Measurements from ENCODE around the gene PLK3.

DNA sequence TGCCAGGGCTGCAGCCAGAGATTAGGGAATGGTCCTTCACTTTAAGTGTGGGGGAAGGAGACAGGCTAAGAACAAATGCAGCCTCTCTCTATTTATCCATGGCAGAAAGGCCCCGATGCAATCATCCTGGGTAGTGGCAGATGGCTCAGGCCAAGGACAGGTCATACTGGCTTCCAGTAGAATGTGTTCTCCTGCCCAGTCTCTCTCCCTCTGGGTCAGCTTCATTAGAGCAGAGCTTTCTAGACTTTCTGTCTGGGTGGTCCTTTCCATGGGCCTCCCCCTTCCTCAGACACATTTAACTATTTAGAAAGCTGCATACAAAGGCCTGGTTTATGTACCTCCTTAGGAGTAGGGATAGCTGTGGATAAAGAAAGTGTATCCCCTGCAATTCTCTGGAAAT is 47.7 kb downstream of the PLK3 start:
- TF ChIP-seq, protein P1, sequence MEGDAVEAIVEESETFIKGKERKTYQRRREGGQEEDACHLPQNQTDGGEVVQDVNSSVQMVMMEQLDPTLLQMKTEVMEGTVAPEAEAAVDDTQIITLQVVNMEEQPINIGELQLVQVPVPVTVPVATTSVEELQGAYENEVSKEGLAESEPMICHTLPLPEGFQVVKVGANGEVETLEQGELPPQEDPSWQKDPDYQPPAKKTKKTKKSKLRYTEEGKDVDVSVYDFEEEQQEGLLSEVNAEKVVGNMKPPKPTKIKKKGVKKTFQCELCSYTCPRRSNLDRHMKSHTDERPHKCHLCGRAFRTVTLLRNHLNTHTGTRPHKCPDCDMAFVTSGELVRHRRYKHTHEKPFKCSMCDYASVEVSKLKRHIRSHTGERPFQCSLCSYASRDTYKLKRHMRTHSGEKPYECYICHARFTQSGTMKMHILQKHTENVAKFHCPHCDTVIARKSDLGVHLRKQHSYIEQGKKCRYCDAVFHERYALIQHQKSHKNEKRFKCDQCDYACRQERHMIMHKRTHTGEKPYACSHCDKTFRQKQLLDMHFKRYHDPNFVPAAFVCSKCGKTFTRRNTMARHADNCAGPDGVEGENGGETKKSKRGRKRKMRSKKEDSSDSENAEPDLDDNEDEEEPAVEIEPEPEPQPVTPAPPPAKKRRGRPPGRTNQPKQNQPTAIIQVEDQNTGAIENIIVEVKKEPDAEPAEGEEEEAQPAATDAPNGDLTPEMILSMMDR (IDR thresholded peaks at IDR 0.05; ENCODE audit: insufficient read depth, low read length): no peak
- no peak for TF ChIP-seq POLR2AphosphoS5 (IDR thresholded peaks at IDR 0.05; ENCODE audit: low read depth)
